ENCODE measurements around the gene NUTF2. TPM values are rescaled to one million over a fixed set of nuclear protein-coding genes. Genes with fewer than 3 reads are reported as not detected.
"Not testable (repeated sequence)": the region's sequence is repeated elsewhere in the genome, so short reads cannot be mapped to it uniquely, and the experiment has no call there.

Gene NUTF2
- 120 TPM for polyA plus RNA-seq (ENCODE audit: insufficient read length)

DNA sequence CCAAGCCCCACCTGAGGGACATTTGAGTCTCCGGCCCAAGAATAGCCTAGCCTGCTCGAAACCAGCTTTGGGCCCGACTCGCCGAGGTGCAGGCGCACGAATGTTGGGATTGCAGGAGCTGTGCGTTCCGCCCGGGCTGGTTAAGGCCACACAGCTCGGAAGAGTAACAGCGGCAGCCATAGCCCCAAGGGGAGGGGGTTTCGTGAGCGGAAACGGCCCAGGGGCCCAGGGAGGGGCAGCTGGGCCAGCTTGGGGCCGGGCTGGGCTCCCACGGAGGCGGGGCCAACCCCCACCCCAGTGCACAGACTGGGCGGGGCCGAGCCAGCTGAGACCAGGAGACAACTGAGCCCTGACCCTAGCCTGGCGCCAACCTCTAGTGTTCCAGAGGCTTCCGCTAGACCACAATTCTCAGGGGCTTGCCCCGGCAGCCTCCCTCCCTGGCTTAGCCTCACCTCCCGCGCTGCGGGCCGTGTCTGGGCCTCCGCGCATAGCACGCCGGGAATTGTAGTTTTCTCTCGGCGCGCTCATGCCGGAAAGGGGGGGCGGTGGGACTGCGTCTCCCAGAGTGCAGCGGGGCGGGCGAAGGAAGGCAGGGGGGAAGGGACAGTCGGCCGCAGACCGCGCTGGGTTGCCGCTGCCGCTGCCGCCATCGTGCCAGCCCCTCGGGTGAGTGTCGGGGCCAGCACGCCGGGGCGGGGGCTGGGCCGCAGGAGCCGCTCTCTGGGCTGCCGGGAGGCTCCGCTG lies at the start of gene NUTF2:
Gene NUTF2 (plus strand): TSS at position 614 of the 744 bp plus-strand sequence. CDS start 18,198 bp downstream, outside the sequence.
- DNase-seq (ENCODE audit: low read depth): peak; percentile 72

DNA sequence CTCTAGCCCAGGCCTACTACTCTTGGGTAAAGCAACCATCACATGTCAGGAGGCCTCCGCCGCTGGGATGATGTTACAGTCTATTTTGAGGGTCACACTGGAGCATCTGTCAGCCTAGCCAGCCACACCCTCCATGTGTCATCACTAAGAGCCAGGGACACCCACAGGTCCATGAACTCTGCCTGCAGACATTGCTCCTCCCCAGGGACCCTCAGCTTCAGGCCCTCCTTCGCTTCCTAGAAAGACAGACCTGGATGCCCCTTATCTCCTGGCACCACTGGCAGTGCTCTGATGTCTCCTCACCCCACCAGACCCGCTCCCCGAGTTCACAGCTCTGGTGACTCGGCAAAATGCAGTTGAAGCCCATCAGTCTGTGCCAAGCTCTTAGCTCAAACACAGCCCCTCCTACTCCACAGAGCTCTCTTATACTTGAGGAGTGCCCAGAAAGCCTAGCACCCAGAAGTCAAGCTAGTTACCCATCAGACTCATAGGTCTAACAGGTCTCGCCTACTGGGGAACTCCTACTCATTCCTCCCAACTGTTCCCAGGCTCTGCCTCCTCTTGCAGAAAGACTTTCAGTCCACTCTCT lies 46.3 kb upstream of the NUTF2 start:
- DNase-seq (ENCODE audit: low read depth): no peak

DNA sequence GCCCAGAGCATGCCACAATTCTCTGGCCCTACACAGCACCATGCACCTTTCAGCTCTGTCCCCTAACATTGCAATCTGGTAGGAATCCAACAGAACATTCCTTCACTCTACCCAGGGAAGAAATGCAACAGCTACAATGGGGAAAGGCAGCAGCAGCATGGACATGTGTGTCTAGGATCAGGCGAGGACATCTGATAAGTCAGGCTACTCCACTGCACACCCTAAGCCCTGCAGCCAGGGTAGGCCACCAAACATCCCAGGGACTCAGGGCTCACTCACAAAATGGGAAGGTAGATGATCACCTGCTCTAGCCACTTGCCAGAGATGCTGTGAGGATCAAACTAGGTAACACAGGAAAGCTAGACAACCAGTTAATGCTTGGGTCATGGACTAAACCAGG lies 45.5 kb upstream of the NUTF2 start:
- no peak for DNase-seq (ENCODE audit: low read depth)

- DNase-seq (ENCODE audit: low read depth): no peak
Measured at GRCh38 chr16:67801883-67802282, 44.9 kb upstream of the NUTF2 start.

DNA sequence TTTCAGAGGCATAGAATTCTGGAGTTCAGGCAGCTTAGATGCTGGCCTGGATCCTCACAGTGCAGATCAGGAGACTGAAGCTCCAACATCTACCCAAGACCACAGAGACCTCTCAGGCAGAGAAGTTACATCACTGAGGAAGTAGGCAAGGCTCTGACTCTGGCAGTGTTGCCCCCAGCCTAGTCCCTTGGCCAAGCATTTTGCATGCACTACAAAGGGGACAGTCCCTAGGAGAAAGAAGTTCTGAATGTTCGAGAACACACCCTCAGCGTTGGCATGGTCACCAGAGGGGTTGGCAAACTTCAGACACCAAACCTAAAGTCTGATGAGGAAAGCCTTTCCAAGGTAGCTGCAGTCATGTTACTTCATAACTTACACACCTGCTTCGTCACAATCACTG lies 42.8 kb upstream of the NUTF2 start:
- no peak for DNase-seq (ENCODE audit: low read depth)

DNA sequence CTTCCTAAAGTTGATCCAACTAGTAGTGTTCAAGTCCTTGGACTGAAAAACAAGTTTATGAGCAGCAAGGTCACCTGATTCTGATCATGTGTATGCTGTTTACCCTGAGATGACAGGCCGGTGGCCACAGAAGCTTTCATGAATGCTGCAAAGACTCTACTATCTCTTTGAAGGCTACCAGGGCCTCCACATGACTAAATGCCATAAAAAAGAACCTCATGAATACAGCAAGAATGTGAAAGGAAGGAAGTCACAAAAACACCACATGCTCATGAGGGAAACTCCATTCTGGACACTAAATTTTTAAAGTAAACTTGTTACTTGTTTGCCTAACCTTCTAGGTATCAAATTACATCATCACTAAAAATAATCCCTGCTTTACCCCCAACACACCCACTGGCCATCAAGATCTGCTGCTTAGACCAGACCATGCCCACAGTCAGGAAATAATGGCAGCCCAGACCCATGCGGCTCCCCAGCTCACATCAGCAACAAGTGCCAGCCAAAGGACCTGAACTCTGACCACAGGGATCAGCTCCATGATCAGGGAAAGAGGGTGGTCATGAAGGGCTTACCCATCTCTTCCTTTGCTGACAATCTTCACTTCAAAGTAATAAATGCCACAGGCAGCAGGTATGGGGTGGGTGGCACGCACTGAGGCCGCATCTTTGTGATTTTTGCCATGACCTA lies 41.7 kb upstream of the NUTF2 start:
- DNase-seq (ENCODE audit: low read depth): no peak

DNA sequence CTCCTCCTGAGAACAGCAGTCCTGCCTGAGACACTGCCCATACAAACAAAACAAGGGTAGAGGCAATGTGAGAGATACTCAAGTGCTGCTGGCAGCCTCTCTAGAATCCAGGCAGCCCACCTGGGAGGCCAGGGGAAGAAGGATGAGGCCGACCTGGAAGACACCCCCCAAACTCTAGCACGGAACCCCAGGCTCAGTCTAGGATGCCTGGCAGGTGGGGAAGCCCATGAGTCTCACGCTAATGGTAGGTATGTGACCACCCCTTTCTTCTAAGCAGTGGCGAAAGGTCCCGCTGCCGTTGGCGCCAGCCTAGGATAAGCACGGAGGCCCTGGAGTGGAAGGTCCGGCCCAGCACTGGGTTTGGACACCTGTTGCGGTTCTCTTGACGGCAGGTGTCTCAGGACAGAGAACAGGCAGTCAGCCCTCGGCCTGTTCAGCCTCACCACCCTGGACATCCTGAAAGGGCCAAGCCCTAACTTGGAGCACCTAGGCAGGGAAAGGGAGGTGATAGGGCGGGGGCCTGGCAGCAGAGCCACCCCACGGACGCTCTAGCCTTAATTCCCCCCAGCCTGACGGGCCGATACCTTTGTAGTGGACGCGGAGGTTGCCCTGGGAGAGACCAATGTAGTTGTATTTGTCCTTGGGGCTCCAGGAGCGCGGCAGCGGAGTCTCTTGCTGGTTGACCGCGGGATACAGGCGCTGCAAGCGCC lies 40.9 kb upstream of the NUTF2 start:
- no peak for DNase-seq (ENCODE audit: low read depth)

GRCh38 chr16:67806428-67807147 lies 40.1 kb upstream of the NUTF2 start, which contains the start of the genes RANBP10 and TSNAXIP1:
TSS of gene RANBP10 (minus strand) at chr16:67806560. CDS start at chr16:67806536, 24 bp downstream.
TSS of gene TSNAXIP1 (plus strand) at chr16:67806889. CDS start at chr16:67807150, 261 bp downstream.
- peak; percentile 99 for DNase-seq (ENCODE audit: low read depth)

DNA sequence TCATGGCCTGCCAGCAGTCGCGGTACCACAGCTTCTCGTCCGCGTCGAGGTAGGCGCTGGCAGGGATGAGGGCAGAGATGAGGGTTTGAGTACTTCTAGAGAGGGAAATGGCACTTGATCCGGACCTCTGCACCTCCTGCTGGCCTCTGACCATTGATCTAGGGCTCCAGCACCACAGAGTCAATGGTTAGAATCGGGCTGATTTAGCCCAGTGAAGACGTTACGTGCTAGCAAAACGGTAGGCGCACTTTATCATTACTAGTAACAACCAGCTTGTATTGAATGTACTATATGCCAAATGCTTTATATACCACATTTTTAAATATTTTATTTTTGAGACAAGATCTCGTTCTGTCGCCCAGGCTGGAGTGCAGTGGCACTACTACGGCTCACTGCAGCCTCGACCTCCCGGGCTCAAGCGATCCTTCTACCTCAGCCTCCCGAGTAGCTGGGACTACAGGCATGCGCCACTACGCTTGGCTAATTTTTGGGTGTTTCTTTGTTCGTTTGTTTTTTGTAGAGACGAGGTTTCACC lies 39.5 kb upstream of the NUTF2 start:
- DNase-seq (ENCODE audit: low read depth): no peak

DNA sequence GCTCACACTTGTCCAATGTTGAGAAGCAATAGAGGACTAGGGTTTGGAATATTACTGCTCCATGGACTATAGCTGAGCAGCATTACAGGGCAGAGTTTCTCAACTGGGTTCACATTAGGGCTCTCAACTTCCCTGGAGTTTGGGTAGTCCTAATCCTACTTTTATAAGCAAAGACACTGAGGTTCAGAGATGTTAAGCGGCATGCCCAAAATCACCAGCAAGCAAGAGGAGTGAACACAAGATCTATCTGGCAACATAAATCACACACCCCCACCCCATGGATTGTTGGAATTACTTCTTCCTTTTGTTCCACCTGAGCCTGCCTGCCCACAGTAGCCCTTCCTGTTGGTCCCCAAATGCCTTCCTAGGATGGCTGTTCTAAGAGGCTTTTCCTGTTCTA lies 34.8 kb upstream of the NUTF2 start:
- no peak for DNase-seq (ENCODE audit: low read depth)

DNA sequence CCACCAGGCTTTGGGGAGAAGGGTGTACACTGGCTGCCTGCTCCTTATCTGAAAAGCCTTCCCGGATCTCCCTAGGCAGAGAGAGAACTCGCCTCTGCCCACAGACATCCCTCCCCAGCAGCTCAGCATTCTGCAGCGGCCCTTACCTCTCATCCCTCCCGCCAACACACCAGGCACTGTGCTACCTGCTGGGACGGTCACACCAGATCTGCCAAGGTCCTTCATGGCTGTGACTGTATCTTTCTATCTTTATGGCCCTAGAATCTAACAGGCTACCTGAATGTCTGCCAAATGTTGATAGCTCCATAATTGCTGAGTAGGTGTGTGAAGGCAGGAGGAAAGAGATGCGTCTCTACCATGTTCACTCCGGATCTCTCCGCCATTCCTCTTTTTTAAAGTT lies 32.2 kb upstream of the NUTF2 start:
- DNase-seq (ENCODE audit: low read depth): no peak

GRCh38 chr16:67820608-67821259 lies 26.0 kb upstream of the NUTF2 start:
- DNase-seq (ENCODE audit: low read depth): no peak

DNA sequence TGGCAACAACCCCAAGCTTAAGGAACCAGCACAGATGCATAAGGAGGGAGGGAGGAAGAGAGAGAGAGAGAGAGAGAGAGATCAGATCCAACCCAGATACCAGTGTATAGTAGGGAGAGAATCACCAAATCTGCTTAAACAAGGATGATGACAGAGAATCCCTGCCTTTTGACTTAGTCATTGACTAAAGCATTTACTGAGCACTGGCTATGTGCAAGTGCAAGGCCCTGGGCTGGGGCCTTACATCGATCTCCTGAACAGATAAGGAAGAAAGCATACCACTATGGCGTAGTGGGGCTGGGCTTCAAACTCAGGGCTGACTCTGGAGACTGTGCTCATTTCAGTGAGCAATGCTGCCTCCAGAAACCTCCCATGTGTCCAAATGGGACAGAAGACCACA lies 24.2 kb upstream of the NUTF2 start:
- DNase-seq (ENCODE audit: low read depth): no peak

GRCh38 chr16:67825119-67825518 lies 21.6 kb upstream of the NUTF2 start:
- no peak for DNase-seq (ENCODE audit: low read depth)

DNA sequence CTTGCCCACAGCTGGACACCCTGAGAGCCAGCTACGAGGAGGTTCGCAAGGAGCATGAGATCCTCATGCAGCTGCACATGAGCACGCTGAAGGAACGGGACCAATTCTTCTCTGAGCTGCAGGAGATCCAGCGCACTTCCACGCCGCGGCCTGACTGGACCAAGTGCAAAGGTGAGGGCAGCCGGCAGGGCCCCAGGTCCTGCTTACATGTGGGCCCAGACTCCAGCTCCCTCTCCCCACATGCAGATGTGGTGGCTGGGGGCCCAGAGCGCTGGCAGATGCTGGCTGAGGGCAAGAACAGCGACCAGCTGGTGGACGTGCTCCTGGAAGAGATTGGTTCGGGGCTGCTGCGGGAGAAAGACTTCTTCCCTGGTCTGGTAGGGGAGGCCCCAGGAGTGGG lies 20.8 kb upstream of the NUTF2 start:
- no peak for DNase-seq (ENCODE audit: low read depth)

DNA sequence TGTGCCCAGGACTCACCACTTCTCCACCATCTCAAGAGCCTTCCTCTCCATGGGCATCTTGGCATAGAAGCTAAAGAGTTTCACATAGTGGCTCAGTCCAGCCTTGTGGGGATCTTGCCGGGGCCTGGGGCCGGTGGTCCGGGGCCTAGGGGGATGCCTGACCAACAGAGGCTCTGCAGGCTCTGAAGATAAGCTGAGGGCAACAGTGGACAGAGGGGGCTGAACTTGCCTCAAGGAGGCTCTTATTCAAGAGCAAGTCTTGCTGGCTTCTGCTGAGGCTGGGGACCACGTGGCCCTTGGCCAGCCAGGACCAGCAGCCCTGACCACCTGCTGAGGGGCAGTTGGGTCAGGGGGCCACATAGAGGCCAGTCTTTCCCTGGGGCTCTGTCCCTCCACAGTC lies 18.1 kb upstream of the NUTF2 start:
- DNase-seq (ENCODE audit: low read depth): no peak

DNA sequence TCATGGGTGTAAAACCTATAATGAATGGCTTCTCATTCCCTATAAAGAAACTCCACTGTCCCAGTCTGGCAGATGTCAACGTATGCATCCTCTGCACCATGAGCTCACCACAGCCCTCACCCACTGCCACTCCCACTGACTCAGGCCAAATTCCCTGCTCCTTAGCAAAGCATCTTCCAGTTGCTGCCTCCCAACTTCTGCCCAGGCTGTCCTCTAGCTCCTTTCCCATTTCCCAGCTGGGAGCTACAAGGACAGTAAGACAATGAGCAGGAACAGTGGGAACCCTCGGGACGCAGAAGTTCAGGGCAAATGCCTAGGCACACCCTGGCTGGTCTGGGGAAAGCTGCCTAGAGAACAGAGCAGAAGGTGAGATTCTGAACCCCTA lies 13.7 kb upstream of the NUTF2 start:
- no peak for DNase-seq (ENCODE audit: low read depth)

DNA sequence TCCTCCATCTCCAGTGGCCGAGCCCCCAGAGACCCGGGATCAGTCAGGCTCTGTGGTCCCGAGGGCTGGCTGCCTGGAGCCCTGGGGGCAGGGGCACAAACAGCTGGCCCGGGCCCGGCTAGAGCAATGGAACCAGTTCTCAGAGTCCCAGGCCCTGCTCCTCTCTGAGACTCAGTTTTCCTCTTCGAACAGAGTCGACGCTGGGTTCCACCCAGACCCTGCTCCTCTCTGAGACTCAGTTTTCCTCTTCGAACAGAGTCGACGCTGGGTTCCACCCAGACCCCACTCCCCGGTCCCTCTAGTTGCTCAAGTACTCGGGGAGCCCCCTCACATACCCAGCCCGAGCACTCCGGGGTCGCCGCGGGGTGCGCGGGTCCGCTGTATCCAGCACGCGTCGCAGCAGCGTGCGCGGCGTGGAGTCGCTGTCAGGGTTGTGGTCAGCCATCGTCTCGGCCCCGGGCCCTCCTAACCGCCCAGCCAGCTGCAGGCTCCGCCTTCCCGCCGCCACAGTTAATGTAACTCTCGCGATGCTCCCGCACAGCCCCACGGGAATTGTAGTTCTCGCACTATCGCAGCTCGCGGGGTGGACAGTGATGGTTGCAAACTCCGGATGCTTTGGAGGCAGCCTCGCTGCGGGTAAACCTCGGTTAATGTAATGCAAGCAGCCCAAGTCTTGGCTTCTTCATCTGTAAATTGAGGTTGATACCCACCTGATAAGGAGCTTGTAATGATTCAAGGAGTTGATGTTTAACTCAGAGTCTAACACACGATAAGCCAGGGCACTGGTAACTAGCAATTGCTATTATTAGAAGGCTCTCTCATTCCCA lies 13.1 kb upstream of the NUTF2 start:
- DNase-seq (ENCODE audit: low read depth): peak; percentile 90

GRCh38 chr16:67834242-67834614 lies 12.5 kb upstream of the NUTF2 start:
- no peak for DNase-seq (ENCODE audit: low read depth)

- not testable (repeated sequence) for DNase-seq (ENCODE audit: low read depth)
Measured at GRCh38 chr16:67837190-67837589, 9.5 kb upstream of the NUTF2 start.
